Fibroblast of villous mesenchyme (primary cell): ENCODE measurements around the gene ZNF534. TPM values are rescaled to one million over a fixed set of nuclear protein-coding genes. Genes with fewer than 3 reads are reported as not detected.

Experiments used
- DNase-seq: peaks from one replicate; pipeline ENCODE4 v3.0.0-alpha.2; 2010; ENCODE audit warnings: low read depth
- H3K4me3 ChIP-seq: 2 replicates; pipeline ENCODE4 v1.5.1; 2011; ENCODE audit warnings: low read depth, mild to moderate bottlenecking, low read length
- CTCF ChIP-seq: IDR thresholded peaks from 2 replicates; pipeline ENCODE4 v1.5.1; 2012; ENCODE audit warnings: low read depth, mild to moderate bottlenecking, low read length; ENCODE audit not compliant: insufficient read depth
- total RNA-seq: library from RNA; depleted of rRNA; stranded (reverse); fragments of >200 nt; gene quantifications from 2 replicates; pipeline ENCODE4 v1.2.3, GENCODE V29; 2012

ZNF534 gene
- total RNA-seq, 1 donor: not detected

- H3K4me3 ChIP-seq: no peak overlapping the region
- TF ChIP-seq CTCF: no peak
- no peak for DNase-seq
Observed at GRCh38 chr19:52442179-52442578, 13.2 kb downstream of the ZNF534 start.

GRCh38 chr19:52444506-52444905, 15.6 kb downstream of the ZNF534 start:
- no peak for DNase-seq
- no peak overlapping the region for H3K4me3 ChIP-seq
- no peak for TF ChIP-seq CTCF

GRCh38 chr19:52451241-52451640, 22.3 kb downstream of the ZNF534 start:
- DNase-seq: no peak
- no peak overlapping the region for H3K4me3 ChIP-seq
- no peak for TF ChIP-seq CTCF

GRCh38 chr19:52453324-52454094, 24.6 kb downstream of the ZNF534 start, which contains the start of gene ZNF578:
ZNF578 (plus strand) TSS chr19:52453553; CDS start chr19:52501846, 48,293 bp downstream.
- TF ChIP-seq CTCF: peak; percentile 16
- peak within 1 kb of the TSS; percentile 85 for H3K4me3 ChIP-seq
- DNase-seq: peak; percentile 85

GRCh38 chr19:52464798-52465470, 36.0 kb downstream of the ZNF534 start:
- TF ChIP-seq CTCF: no peak
- no peak for DNase-seq

GRCh38 chr19:52473655-52474350, 44.9 kb downstream of the ZNF534 start:
- DNase-seq: no peak
- no peak for TF ChIP-seq CTCF
- no peak overlapping the region for H3K4me3 ChIP-seq

More at GRCh38 chr19:52464798-52465470, 36.0 kb downstream of the ZNF534 start:
- no peak overlapping the region for H3K4me3 ChIP-seq
